Loucy (cell line): ENCODE measurements around the gene DAB1.
A peak's percentile ranks its signal among the peaks of the same experiment; 100 is the strongest.

Experiments
- H2AFZ ChIP-seq: fragments of 200-600 bp; sonication (generic); 2 replicates; pipeline ENCODE4 v1.6.0; 2016; ENCODE audit warnings: antibody characterized with exemption, mild to moderate bottlenecking, low read length, moderate library complexity
- H3F3A ChIP-seq: fragments of 200-600 bp; 2 replicates; pipeline ENCODE4 v1.6.0; 2016; ENCODE audit warnings: antibody characterized with exemption, low read depth, mild to moderate bottlenecking
- H3K27me3 ChIP-seq: fragments of 200-600 bp; sonication (generic); 2 replicates; pipeline ENCODE4 v1.6.1; 2014; ENCODE audit warnings: low read length, mild to moderate bottlenecking; ENCODE audit not compliant: insufficient read depth, poor library complexity, severe bottlenecking
- H3K36me3 ChIP-seq: fragments of 200-600 bp; sonication (generic); 2 replicates; pipeline ENCODE4 v1.6.1; 2016; ENCODE audit warnings: low read length; ENCODE audit not compliant: insufficient read depth
- H3K4me1 ChIP-seq: fragments of 200-600 bp; sonication (generic); 2 replicates; pipeline ENCODE4 v1.5.1; 2014; ENCODE audit warnings: low read length, mild to moderate bottlenecking; ENCODE audit not compliant: insufficient read depth, poor library complexity, severe bottlenecking
- H3K4me2 ChIP-seq: fragments of 200-600 bp; sonication (generic); 2 replicates; pipeline ENCODE4 v1.6.0; 2014; ENCODE audit warnings: antibody characterized with exemption, low read length, low read depth, mild to moderate bottlenecking; ENCODE audit not compliant: poor library complexity, severe bottlenecking
- H3K4me3 ChIP-seq: fragments of 200-600 bp; sonication (generic); 2 replicates; pipeline ENCODE4 v1.5.1; 2014; ENCODE audit warnings: low read length, mild to moderate bottlenecking, mixed read lengths; ENCODE audit not compliant: poor library complexity, severe bottlenecking
- H3K79me2 ChIP-seq: fragments of 200-600 bp; sonication (generic); 2 replicates; pipeline ENCODE4 v1.6.1; 2014; ENCODE audit warnings: low read length; ENCODE audit not compliant: insufficient read depth
- H3K9ac ChIP-seq: fragments of 200-600 bp; sonication (generic); 2 replicates; pipeline ENCODE4 v1.6.0; 2014; ENCODE audit warnings: mild to moderate bottlenecking, low read depth, low read length, moderate library complexity; ENCODE audit not compliant: poor library complexity, severe bottlenecking
- H3K9me2 ChIP-seq: fragments of 200-600 bp; sonication (generic); replicated peaks from 2 replicates; pipeline ENCODE4 v1.6.1; 2016; ENCODE audit warnings: low read depth, low read length, mixed read lengths
- H3K9me3 ChIP-seq: fragments of 200-600 bp; sonication (generic); 2 replicates; pipeline ENCODE4 v1.6.1; 2014; ENCODE audit warnings: mild to moderate bottlenecking, antibody characterized with exemption, low read length, low read depth; ENCODE audit not compliant: insufficient read depth
- H4K20me1 ChIP-seq: fragments of 200-600 bp; sonication (generic); 2 replicates; pipeline ENCODE4 v1.6.0; 2014; ENCODE audit warnings: antibody characterized with exemption, low read length, mild to moderate bottlenecking; ENCODE audit not compliant: insufficient read depth, poor library complexity, severe bottlenecking
- EZH2phosphoT487 ChIP-seq: fragments of 200-600 bp; IDR thresholded peaks from 2 replicates; pipeline ENCODE4 v1.6.1; 2018; ENCODE audit warnings: antibody characterized with exemption, mild to moderate bottlenecking, moderate library complexity, borderline replicate concordance
- TF ChIP-seq, protein P1 (sequence below): fragments of 200-600 bp; sonication (generic); conservative IDR thresholded peaks from 2 replicates; pipeline ENCODE4 v1.5.1; 2014; ENCODE audit warnings: mild to moderate bottlenecking, antibody characterized with exemption, low read length

The DAB1 gene

DNA sequence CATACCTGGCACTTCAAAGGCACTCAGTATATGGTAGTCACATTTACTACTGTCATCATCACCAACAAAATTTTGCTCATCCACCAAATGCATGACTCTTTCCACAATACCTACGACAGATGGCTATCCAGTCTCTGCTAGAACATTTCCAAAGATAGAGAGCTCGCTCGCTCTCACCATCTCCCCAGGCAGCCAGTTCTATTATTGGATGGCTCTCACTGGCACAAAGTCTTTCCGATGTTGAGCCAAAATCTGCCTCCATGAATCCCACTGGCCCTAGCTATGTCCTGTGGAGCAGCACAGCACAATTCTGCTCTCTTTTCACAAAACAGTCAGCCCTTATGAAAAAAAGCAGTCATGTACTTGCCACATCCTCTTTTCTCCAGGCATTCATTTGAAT, 102.1 kb downstream of the DAB1 start:
- Histone ChIP-seq H3K9me3 (no peaks in the 10 kb centered on the region), H2AFZ (no peak overlapping the region), H3K36me3 (no peaks in the 10 kb centered on the region), H4K20me1 (no peaks in the 10 kb centered on the region), H3K9ac (no peak overlapping the region), H3F3A (no peaks in the 10 kb centered on the region), H3K4me3 (no peak overlapping the region), H3K9me2 (no peaks in the 10 kb centered on the region), H3K4me1 (peaks cover 7% of the 10 kb centered on the region), H3K27me3 (no peaks in the 10 kb centered on the region), H3K79me2 (no peaks in the 10 kb centered on the region), H3K4me2 (no peak overlapping the region)
- TF ChIP-seq, protein P1, sequence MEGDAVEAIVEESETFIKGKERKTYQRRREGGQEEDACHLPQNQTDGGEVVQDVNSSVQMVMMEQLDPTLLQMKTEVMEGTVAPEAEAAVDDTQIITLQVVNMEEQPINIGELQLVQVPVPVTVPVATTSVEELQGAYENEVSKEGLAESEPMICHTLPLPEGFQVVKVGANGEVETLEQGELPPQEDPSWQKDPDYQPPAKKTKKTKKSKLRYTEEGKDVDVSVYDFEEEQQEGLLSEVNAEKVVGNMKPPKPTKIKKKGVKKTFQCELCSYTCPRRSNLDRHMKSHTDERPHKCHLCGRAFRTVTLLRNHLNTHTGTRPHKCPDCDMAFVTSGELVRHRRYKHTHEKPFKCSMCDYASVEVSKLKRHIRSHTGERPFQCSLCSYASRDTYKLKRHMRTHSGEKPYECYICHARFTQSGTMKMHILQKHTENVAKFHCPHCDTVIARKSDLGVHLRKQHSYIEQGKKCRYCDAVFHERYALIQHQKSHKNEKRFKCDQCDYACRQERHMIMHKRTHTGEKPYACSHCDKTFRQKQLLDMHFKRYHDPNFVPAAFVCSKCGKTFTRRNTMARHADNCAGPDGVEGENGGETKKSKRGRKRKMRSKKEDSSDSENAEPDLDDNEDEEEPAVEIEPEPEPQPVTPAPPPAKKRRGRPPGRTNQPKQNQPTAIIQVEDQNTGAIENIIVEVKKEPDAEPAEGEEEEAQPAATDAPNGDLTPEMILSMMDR, result no peak
- no peak for TF ChIP-seq EZH2phosphoT487

- no peaks in the 10 kb centered on the region for H3K36me3 ChIP-seq
- no peak overlapping the region for H3K4me2 ChIP-seq
- no peak overlapping the region for H3K9ac ChIP-seq
- H3K79me2 ChIP-seq, result no peaks in the 10 kb centered on the region
- H3K9me2 ChIP-seq, result no peaks in the 10 kb centered on the region
- no peak overlapping the region for H3K4me3 ChIP-seq
- TF ChIP-seq, protein P1, result no peak
- no peaks in the 10 kb centered on the region for H3F3A ChIP-seq
- H2AFZ ChIP-seq, result no peak overlapping the region
- no peaks in the 10 kb centered on the region for H4K20me1 ChIP-seq
- no peaks in the 10 kb centered on the region for H3K9me3 ChIP-seq
- peaks cover 7% of the 10 kb centered on the region for H3K4me1 ChIP-seq
- H3K27me3 ChIP-seq, result no peaks in the 10 kb centered on the region
These were observed 104.1 kb downstream of the DAB1 start for GRCh38 chr1:57319791-57320190.

- Histone ChIP-seq H3K4me1 (peaks cover 7% of the 10 kb centered on the region), H3K9ac (no peak overlapping the region), H3K9me2 (no peaks in the 10 kb centered on the region), H3K79me2 (no peaks in the 10 kb centered on the region), H3K4me3 (no peak overlapping the region), H3K4me2 (peak overlapping the region; percentile 41), H3K36me3 (no peaks in the 10 kb centered on the region), H3F3A (no peaks in the 10 kb centered on the region), H2AFZ (0 out of 2 replicates have a peak overlapping the region, but pooled peaks have one; percentile 33), H3K9me3 (no peaks in the 10 kb centered on the region), H4K20me1 (no peaks in the 10 kb centered on the region), H3K27me3 (no peaks in the 10 kb centered on the region)
- TF ChIP-seq, protein P1, result no peak
- TF ChIP-seq EZH2phosphoT487, result no peak
These were observed 104.7 kb downstream of the DAB1 start for GRCh38 chr1:57319165-57319564.
